HG03571 (cell line): ENCODE data around the gene HARBI1.
"Not testable (repeated sequence)": the region's sequence is repeated elsewhere in the genome, so short reads cannot be mapped to it uniquely, and the experiment has no call there.

ENCODE experiments used
- ATAC-seq: cut with Tn5 transposase; IDR thresholded peaks from one replicate; pipeline ENCODE4 v1.9.1; 2021; ENCODE audit not compliant: unreplicated experiment

Gene HARBI1

DNA sequence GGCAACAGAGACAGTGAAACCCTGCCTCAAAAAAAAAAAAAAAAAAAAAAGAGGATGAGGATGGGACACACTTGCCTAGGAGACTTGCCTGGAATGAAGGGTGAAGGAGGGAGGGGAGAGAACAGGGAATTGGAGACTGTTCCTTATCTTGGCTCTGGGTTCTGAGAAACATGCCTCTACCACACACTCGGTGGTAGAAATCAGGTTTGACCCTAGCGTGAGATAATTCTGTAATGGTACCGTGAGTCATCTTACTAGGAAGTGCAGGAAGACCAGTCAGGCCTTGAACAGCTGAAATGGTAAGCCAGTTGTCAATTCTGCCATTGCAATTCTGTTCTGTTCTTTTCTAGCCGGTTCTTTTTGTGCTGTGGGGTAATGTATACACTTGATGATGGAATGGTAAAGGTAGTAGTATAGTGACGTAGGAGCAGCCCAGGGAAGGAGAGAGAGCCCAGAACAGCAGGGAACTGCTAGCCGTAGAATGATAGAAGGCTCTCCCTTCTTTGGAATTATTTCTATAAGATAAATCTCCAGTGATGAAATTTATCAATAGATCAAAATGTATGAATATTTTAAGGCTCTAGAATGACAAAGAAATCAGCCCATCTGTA is 19.3 kb downstream of the HARBI1 start:
- ATAC-seq: no peak

DNA sequence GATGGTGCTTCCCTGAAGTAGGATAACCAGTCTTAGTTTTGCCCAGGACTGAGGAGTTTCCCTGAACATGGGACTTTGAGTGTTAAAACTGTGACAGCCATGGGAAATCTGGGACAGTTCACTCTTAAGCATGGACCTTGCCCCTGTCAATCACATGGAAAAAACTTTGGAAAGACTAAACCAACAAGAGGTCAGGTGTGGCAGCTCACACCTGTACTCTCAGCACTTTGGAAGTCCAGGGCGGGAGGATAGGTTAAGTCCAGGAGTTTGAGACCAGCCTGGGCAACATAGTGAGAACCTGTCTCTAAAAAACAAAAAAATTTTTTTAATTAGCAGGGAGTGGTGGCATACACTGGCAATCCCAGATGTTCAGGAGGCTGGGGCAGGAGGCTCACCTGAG is 19.9 kb downstream of the HARBI1 start:
- ATAC-seq: no peak

DNA sequence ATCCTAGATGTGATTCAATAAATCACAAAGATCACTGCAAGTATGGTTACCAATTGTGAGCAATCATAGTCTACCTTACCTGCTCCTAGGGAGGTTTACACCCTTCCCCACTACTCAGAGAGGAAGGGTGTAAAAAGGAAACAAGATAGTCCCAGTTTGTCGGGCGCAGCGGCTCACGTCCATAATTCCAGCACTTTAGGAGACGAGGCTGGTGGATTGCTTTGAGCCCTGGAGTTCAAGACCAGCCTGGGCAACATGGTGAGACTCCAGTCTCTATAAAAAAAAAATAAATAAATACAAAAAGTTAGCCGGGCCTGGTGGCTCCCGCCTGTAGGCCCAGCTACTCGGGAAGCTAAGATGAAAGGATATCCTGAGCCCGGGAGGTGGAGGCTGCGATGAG is 22.2 kb downstream of the HARBI1 start:
- no peak for ATAC-seq

DNA sequence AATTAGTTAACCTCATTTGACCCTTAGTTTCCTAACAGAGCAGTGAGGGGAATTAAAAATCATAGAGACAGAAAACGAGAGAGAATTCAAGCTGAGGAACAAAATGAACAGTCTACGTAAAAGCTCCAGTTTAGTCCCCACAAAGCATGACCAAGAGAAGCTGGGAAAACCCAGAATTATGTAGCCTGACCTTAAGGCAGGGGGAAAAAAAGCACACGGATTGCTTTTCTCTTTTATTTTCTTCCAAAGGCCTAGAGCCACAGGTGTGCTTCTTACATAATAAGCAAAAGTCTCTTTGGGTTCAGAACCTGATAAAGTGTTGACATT is 22.7 kb downstream of the HARBI1 start:
- ATAC-seq: no peak

DNA sequence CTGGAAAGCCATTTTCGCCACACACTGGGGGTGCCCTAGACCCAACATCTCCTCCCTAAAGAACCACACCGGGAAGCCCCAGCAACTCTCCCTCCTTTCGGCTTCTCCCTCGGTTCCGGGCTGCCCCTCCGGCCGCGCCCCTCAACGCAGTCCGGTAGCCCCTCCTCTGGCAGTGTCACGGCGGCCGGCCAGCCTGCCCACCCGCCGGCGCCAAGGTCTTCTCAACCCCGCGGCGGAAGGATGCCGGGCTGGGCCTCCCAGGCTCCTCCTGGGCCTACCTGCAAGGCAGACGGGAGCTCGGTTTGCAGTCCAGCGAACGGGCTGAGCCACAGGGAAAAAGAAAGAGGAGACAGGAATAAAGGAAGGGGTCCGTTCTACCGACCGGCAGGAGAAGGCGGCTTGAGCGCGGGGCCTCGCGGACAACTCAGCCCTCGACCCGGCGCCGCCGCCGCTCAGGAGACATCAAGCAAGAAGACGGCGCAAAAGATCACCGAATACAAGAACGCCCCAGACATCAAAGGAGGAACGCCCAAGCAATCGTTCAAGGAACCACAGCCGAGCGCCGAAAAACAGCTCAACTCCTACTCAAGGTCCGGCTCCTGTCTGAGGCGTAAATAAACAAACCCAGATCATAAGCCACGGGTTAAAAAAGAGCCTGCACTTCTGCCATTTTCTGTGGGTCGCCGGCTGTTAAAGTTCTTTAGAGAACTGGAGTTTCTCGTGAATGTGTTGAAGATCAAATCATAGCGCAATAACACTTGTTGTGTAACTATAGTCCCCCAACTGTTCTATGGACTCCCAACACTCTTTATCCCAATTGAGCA is 23.3 kb downstream of the HARBI1 start, which contains the start of gene AMBRA1:
Gene AMBRA1, minus strand, starts transcription at position 474 of the 824 bp plus-strand sequence. CDS start 45,643 bp downstream, outside the sequence.
- peak; percentile 77 for ATAC-seq

DNA sequence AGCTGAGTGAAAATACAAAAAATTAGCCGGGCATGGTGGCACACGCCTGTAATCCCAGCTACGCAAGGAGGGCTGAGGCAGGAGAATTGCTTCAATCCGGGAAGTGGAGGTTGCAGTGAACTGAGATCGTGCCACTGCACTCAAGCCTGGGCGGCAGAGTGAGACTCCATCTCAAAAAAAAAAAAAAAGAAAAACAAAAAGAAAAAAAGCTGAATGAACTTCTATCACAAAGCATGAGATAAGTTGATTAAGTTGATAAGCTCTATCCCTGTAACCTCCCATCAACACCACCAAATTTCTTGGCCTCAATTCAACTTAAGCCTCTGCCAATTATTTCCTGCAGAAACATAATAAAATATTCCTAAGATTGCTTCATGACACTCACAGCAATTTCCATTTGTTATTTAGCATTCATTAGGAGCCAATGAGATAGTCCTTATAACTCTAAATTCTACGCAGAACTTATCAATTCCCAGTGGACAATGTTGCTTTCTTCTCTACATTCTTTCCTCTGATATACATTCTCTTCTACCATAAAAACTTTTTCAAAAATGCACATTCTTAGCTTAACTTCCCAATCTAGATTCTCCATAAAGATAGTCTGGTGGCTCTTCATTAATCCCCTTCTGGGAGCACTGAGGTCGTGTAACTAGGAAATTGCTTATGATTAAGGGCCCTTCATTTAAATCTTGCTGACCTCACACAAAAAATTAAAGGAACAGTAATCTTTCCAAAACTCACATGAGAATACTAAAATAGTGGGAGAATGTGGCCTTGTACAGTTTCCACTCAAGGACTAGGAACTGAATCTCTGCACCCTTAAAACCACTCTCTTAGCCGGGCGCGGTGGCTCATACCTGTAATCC is 26.1 kb downstream of the HARBI1 start:
- ATAC-seq: no peak

DNA sequence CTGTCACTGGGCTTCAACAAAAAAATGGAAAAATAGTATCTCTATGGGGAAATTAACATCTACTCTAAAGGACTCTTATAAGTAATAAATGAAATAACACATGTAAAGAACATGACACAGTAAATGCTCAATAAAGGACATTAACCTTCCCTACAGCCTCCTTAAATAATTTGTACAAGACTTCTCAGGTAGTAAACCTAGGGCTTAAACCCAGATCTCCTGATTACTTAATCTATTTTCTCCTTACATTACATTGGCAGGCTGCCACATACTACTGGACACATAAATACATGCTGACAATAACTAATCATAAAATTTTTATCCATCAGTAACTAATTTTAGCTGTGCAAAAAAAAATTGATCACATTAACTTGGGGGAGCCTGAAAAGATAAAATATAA is 28.1 kb downstream of the HARBI1 start:
- no peak for ATAC-seq

DNA sequence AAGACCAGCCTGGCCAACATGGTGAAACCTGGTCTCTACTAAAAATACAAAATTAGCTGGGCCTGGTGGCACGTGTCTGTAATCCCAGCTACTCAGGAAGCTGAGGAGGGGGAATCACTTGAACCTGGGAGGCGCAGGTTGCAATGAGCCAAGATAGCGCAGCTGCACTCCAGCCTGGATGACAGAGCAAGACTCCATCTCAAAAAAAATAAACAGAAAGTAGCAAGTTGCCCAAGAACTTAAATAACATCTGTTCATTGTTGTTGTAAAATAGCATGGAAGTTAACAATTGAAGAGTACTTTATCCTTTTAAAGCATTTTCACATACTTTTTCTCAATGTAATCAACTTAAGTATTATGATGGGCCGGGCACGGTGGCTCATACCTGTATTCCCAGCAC is 28.9 kb downstream of the HARBI1 start:
- no peak for ATAC-seq

DNA sequence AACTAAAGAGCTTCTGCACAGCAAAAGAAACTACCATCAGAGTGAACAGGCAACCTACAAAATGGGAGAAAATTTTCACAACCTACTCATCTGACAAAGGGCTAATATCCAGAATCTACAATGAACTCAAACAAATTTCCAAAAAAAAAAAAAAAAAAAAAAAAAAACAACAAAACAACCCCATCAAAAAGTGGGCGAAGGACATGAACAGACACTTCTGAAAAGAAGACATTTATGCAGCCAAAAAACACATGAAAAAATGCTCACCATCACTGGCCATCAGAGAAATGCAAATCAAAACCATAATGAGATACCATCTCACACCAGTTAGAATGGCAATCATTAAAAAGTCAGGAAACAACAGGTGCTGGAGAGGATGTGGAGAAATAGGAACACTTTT is 33.5 kb downstream of the HARBI1 start:
- ATAC-seq: not testable (repeated sequence)

DNA sequence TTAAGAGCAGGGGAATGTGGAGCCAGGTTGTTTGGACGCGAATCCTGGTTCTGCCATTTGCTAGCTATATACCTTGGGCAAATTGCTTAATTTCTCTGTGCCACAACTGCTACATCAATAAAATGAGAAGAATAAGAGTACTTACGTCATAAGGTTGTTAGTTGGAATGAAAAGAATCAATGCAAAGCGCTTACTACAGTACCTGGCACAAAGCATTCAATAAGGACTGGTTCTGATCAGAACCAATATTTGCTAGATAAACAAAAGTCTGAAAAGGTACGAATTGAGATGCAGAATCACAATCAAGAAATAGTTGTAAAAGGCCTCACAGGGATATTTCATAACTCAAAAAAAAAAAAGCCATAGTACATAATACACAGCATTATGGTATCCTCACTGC is 34.4 kb downstream of the HARBI1 start:
- ATAC-seq: no peak

DNA sequence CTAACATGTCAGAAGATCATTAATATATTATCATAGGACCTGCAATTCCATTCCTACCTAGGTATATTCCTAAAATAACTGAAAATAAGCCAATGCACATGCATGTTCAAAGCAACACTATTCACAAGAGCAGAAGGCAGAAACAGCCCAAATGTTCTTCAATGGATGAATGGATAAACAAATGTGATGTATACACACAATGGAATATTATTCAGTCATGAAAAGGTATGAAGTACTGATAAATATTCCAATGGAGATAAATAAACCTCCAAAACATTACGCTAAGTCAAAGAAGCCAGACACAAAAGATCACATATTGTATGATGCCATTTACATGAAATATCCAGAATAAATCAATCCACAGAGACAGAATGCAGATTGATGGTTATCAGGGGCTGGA is 40.0 kb downstream of the HARBI1 start:
- ATAC-seq: no peak

DNA sequence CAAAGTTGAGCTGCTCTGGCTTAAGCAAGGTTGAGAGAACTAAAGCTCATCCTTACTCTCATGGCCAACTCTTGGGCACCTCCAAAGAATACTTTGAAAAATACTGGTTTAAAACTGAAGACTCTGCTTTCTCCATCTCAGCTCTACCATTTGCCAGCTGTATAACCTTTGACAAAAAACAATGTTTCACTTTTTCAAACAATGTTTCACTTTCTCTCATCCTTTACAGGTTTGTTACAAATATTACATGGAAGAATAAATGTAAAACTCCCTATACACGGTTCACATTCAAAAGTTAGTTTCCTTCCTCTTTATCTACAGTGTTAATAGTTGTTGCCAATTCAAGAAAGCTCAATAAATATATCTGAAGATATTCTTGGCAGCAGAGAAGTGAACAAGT is 42.4 kb downstream of the HARBI1 start:
- ATAC-seq: no peak

DNA sequence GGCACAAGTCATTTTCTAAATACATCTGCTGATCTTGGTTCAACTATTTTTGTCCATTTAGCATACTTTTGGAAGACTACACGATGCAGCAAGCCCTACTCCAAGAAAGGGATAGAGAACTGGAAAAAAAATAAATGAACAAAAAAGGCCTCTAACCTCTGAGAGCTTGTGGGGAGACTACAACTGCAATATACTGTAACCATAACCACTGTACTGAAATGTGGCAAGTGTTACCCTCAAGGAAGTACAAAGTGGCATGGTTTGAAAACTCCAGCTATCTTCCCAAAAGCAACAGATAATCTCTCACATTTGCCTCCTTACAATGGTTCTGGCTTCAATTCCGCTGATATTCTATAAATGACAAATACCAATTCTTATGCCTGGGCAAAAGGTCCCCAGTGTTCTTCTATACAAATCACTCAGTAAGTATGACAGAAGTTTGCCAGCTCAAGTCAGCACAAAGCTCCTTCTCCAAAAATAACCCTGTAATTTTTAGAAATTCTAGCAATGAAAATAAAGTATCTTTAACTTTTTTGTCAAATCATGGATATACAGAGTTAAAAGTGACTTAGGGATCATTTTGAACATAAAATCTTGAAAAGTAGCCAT is 46.1 kb downstream of the HARBI1 start:
- no peak for ATAC-seq

DNA sequence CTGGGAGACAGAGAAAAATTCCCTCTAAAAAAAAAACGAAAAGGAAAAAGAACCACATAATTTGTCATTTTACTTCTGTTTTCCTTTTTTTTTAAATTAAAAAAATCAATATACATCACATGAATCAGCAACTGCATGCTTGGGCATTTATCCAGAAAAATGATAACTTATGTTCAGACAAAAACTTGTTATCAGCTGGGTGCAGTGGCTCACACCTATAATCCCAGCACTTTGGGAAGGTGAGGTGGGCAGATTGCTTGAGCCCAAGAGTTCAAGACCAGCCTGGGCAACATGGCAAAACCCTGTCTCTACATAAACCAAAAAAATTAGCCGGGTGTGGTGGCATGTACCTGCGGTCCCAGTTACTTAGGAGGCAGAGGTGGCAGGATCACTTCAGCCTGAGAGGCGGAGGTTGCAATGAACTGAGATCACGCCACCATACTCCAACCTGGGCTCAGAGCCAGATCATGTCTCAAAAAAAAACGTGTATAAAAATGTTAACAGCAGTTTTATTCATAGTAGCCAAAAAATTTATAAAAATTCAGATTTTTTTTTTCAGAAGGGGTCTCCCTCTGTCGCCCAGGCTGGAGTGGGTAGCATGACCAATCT is 51.7 kb downstream of the HARBI1 start:
- no peak for ATAC-seq

DNA sequence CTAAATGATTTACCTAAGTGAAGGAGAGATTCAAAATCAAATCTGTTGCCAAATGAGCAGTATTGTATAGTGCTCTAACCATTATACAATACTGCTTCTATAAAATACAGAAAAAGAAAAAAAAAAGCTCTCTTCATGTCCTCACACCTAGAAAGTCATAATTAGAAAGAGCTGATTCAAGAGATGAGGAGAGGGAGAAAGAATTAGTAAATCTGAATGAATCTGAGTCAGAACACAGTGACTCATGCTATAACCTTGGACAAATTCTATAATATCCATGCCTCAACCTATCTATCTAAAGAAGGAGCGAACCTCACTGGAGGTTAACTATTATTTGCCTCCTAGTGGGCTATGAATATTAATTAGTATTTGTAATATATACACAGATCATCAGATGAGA is 52.6 kb downstream of the HARBI1 start:
- ATAC-seq: no peak

DNA sequence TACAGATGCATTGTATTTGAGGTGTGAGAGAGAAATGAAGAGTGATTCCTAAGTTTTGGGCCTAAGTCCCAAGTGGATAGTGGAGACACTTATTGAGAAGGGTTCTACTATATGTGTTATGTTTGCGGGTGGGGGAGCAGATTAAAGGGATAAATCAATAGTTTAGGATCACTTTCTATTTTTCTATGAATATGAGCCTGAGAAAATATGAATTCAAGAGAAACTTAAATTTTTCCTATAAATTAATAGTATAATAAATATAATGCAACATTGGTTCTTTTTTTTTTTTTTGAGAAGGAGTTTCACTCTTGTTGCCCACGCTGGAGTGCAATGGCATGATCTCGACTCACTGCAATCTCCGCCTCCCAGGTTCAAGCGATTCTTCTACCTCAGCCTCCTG is 54.5 kb downstream of the HARBI1 start:
- ATAC-seq: no peak

DNA sequence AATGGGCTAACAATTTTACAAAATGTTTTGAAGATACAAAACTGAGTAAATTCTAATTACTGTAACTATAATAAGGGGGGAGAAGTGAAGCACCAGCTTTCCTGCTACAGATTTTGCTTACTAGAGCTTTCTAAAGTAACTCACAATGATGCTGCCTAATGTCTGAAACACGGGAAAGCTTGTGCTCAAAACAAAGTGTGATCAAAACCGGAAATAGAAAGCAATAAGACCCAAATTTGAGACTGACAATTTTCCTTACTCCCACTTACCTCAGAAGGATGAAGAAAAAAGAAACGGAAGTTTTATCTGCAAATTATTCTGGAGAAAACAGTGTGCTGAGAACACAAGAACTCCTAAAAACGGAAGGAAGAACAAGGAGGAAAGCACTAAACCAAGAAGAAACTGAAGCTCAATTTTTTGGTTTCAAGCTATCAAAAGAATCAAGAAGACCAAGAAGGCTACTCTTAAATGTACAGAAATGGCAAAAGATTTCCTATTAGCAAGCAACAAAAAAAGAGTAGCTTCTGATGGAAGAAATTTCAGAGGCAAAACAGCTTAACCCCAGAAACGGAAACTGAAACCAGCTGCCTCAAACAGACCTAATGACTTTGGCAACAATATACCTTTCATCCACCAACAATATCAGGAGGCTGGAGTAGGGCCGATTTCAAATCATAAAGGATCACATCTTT is 56.6 kb downstream of the HARBI1 start:
- ATAC-seq: no peak

DNA sequence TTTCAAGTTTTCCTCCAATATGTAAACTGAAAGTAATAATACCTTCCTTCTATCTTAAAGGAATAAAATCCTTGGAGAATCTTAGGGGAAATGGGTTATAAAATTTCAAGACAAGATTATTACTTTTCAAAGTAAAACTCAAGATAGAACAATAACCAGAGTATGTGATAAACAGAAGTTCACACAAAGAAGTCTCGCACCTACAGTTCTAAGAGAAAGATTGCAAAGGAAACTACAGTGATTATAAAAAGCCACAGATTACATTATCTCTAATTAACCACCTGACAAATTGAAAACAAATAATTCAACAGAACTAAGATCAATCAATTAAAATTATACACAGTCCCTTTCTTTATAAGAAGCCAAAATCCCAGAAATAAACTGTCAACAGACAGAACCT is 57.2 kb downstream of the HARBI1 start:
- ATAC-seq: no peak

DNA sequence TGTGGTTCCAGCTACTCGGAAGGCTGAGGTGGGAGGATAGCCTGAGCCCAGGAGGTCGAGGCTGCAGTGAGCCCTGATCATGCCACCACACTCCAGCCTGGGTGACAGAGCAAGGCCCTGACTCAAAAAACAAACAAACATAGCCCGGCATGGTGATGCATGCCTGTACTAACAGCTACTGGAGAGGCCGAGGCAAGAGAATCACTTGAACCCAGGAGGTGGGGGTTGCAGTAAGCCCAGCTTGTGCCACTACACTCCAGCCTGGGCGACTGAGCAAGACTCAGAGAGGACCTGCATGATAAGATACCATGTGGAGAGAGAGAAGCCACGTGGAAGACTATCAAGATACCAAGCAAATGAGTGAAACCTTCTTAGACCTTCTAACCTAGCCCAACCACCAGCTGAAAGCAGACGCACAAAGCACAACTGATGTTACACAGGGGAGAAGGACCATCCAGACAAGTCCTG is 59.3 kb downstream of the HARBI1 start:
- ATAC-seq: no peak
